HUES6 (cell line): Measurements from ENCODE around the gene ROBO1.
A peak's percentile ranks its signal among the peaks of the same experiment; 100 is the strongest.

Experiments used
- H3K27ac ChIP-seq: 2 replicates; pipeline ENCODE4 v1.7.0; 2013; ENCODE audit warnings: low read depth, mild to moderate bottlenecking, low read length, inconsistent platforms
- H3K27me3 ChIP-seq: 2 replicates; pipeline ENCODE4 v1.6.1; 2013; ENCODE audit warnings: low read length; ENCODE audit not compliant: control insufficient read depth, insufficient read depth
- H3K36me3 ChIP-seq: 2 replicates; pipeline ENCODE4 v1.6.1; 2013; ENCODE audit warnings: low read length; ENCODE audit not compliant: control insufficient read depth, insufficient read depth
- H3K4me1 ChIP-seq: 2 replicates; pipeline ENCODE4 v1.6.1; 2013; ENCODE audit warnings: low read length; ENCODE audit not compliant: control insufficient read depth, insufficient read depth
- H3K4me3 ChIP-seq: 2 replicates; pipeline ENCODE4 v1.5.1; 2013; ENCODE audit warnings: low read depth, low read length
- H3K9ac ChIP-seq: one replicate; pipeline ENCODE4 v1.6.1; 2013; ENCODE audit warnings: mild to moderate bottlenecking, low read length
- H3K9me3 ChIP-seq: 2 replicates; pipeline ENCODE4 v1.6.1; 2013; ENCODE audit warnings: low read depth, low read length; ENCODE audit not compliant: control insufficient read depth, insufficient read depth

ROBO1 gene

DNA sequence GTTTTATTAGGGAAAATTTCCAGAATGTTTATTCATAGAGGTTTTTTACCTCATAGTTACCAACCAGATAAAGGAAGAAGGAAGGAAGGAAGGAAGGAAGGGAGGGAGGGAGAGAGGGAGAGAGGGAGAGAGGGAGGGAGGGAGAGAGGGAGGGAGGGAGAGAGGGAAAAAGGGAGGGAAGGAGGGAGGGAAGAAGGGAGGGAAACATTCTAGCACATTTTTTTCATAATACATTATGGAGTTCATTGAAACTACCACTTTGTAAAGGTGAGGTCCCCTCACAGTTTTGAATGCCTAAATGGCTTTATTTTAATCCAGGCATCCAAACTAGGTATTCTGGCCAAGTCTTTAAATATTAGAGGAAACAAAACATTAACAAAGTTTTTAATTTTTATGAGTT is 1049.1 kb downstream of the ROBO1 start:
- no peaks in the 10 kb centered on the region for H3K9me3 ChIP-seq
- H3K4me1 ChIP-seq = no peaks in the 10 kb centered on the region
- H3K4me3 ChIP-seq = no peak overlapping the region
- no peak overlapping the region for H3K9ac ChIP-seq
- peaks cover 5% of the 10 kb centered on the region; the same call in 1 of the 2 replicates for H3K36me3 ChIP-seq
- no peaks in the 10 kb centered on the region for H3K27me3 ChIP-seq
- H3K27ac ChIP-seq = no peak overlapping the region

DNA sequence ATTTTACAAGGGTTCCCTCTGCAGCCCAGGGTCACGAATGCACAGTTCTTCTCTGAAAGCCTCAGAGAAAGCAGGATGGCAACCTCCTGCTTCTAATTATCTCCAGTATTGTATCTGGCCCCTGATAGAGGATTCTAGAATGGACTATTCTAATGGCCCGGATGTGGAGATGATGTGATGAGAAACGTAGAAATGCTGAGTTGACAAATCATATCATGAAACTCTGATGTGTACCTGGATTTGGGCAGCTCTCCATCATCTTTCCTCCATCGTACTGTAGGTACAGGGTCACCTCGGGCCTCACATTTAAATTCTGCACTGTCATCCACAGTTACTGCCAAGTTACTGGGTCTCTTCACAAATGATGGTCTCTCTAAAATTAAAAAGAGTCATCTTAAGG is 1050.8 kb downstream of the ROBO1 start:
- Histone ChIP-seq H3K27ac (no peak overlapping the region), H3K9me3 (no peaks in the 10 kb centered on the region), H3K27me3 (no peaks in the 10 kb centered on the region), H3K36me3 (peaks cover 5% of the 10 kb centered on the region; the same call in 1 of the 2 replicates), H3K4me1 (no peaks in the 10 kb centered on the region), H3K9ac (no peak overlapping the region), H3K4me3 (no peak overlapping the region)

GRCh38 chr3:78712941-78713340 is 1054.9 kb downstream of the ROBO1 start:
- Histone ChIP-seq H3K36me3 (peaks cover 5% of the 10 kb centered on the region; the same call in 1 of the 2 replicates), H3K27me3 (no peaks in the 10 kb centered on the region), H3K27ac (peak overlapping the region; percentile 47; the same call in 1 of the 2 replicates), H3K4me3 (no peak overlapping the region), H3K9me3 (no peaks in the 10 kb centered on the region), H3K4me1 (no peaks in the 10 kb centered on the region), H3K9ac (no peak overlapping the region)

GRCh38 chr3:78712270-78712669 is 1055.5 kb downstream of the ROBO1 start:
- Histone ChIP-seq H3K4me1 (no peaks in the 10 kb centered on the region), H3K27ac (no peak overlapping the region), H3K4me3 (no peak overlapping the region), H3K27me3 (no peaks in the 10 kb centered on the region), H3K9me3 (no peaks in the 10 kb centered on the region), H3K9ac (no peak overlapping the region), H3K36me3 (peaks cover 5% of the 10 kb centered on the region; the same call in 1 of the 2 replicates)

DNA sequence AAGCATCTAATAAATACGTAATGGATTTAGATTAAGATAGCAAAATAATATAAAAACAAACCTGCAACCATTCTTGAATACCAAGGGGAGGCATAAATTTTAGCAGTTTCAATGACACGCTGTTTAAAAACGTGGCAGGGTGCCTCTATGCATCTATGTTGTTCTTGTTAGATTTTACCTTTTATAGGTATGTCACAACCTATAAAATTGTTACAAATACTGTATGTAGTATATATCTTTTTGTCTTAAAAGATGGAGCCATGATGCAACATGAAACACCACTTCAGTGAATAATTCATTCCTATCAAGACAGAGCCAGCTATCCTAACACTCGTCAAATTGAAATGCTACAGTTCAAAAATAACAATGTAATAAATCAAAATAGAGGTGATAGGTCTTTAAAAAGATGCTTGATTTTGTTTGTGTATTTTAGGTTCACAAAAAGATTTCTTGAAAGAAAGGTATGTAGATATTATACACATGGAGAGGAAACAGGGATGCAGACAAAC is 1059.2 kb downstream of the ROBO1 start:
- Histone ChIP-seq H3K4me3 (no peak overlapping the region), H3K27ac (no peak overlapping the region), H3K9ac (no peak overlapping the region), H3K9me3 (no peaks in the 10 kb centered on the region), H3K36me3 (no peaks in the 10 kb centered on the region), H3K27me3 (no peaks in the 10 kb centered on the region), H3K4me1 (no peaks in the 10 kb centered on the region)

DNA sequence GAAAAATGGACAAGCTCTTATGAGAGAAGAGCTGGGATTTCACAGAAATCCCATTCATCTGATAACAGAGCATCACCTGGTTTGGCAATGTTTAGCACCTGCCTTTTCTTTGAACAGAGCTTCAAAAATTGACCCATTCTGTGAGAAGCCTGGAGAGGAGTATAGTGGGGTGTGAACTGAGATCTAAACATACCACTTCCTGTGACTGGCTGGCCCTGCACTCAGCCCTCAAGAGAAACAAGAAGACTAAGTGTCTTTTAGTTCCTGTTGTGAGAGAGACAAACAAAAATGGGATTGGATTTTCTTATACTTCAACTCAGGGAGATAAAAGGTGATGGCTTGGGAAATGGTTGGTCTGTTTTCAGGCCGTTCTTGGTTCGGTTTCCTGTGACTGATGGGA is 1060.2 kb downstream of the ROBO1 start:
- Histone ChIP-seq H3K27ac (no peak overlapping the region), H3K4me1 (no peaks in the 10 kb centered on the region)

DNA sequence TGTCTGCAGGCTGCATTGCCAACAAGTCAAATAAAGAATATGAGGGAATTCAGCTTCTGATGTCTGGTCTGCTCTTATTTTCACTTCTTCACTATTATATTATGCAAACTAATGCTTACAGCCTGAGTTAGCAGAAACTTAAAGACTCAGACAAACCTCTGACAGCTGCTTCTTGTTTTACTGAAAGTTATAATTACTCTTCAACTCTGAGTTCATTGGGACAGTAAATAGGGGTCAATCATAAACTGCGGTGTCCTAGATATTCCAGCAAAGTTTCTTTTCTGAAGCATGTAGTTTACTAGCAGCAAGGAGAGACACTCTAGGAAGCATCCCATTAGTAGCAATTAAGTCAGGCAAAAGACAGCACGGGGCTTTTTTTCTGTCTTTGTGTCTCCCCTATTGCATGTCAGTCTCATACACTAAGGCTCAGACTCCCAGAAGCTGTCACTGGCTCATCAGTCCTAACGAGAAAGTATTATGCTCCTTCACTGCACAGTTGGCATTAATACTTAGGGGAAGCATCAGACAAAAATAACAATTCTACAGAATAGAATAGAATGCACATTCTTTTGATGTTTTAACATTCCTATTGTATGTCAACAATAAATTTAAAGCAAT is 1060.8 kb downstream of the ROBO1 start:
- no peak overlapping the region for H3K27ac ChIP-seq
- no peaks in the 10 kb centered on the region for H3K4me1 ChIP-seq
- no peaks in the 10 kb centered on the region for H3K9me3 ChIP-seq
- no peaks in the 10 kb centered on the region for H3K27me3 ChIP-seq
- H3K9ac ChIP-seq = no peak overlapping the region
- H3K36me3 ChIP-seq = no peaks in the 10 kb centered on the region
- no peak overlapping the region for H3K4me3 ChIP-seq

More for the DNA sequence above, 1060.2 kb downstream of the ROBO1 start:
- Histone ChIP-seq H3K4me3 (no peak overlapping the region), H3K27me3 (no peaks in the 10 kb centered on the region), H3K36me3 (no peaks in the 10 kb centered on the region), H3K9ac (no peak overlapping the region), H3K9me3 (no peaks in the 10 kb centered on the region)

DNA sequence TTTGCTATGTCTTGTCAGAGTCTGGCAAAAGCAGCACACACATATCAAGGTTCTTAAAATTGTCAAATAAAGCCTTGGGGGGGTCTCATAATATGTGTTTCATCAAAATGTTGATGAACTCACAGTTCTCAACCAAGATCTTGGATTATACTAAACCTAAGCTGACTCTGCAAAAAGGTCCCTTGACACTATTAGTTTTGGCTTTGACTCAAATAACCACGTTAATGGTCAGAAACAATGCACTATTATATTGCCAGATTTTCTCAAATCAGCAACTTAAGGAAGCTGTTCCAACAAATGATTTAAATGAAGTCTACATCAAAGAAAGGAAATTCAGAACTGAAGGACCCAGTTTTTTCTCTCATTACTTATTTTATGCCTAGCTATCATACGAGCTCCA is 1063.9 kb downstream of the ROBO1 start:
- Histone ChIP-seq H3K4me3 (no peak overlapping the region), H3K27me3 (no peaks in the 10 kb centered on the region), H3K9ac (no peak overlapping the region), H3K27ac (no peak overlapping the region), H3K36me3 (no peaks in the 10 kb centered on the region), H3K4me1 (no peaks in the 10 kb centered on the region), H3K9me3 (no peaks in the 10 kb centered on the region)

GRCh38 chr3:78701537-78701936 is 1066.3 kb downstream of the ROBO1 start:
- no peaks in the 10 kb centered on the region for H3K9me3 ChIP-seq
- no peaks in the 10 kb centered on the region for H3K36me3 ChIP-seq
- no peak overlapping the region for H3K9ac ChIP-seq
- H3K27me3 ChIP-seq = no peaks in the 10 kb centered on the region
- H3K27ac ChIP-seq = no peak overlapping the region
- H3K4me1 ChIP-seq = no peaks in the 10 kb centered on the region
- H3K4me3 ChIP-seq = no peak overlapping the region

DNA sequence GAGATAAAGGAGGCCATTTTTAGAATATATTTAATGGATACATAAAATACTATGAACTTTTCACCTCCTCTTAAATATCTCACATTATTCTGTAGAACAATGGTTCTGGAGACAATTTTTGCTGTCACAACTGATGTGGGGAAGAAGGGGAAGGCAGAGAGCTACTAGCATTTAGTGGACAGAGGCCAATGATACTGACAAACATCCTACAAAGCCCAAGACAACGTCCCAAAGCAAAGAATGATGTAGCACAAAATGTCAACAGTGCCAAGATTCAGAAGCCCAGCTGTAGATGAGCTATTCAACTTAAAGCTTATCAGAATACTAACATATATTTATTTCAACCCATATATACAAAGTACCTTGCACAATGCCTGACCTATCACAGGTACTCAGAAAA is 1069.4 kb downstream of the ROBO1 start:
- H3K9me3 ChIP-seq = no peaks in the 10 kb centered on the region
- no peaks in the 10 kb centered on the region for H3K36me3 ChIP-seq
- no peaks in the 10 kb centered on the region for H3K4me1 ChIP-seq
- H3K27me3 ChIP-seq = no peaks in the 10 kb centered on the region
- H3K4me3 ChIP-seq = no peak overlapping the region
- no peak overlapping the region for H3K9ac ChIP-seq
- H3K27ac ChIP-seq = no peak overlapping the region

DNA sequence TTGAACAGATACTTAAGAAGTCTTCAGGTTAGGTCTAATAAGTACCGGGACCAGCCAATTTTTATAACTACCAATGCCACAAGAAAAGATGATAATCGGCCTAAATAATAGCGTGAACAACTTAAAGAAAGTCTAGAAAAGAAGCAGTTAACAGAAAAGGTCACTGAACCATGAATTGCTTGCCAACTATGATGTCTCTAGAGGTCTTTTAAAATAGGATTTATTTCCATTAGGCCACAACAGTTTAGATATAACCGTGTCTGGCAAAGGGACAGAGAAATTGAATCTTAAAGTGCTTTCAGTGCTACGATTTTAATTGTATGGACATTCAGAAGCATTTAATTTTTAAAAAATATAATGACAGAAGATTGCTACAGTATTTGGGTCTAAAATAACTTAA is 1070.4 kb downstream of the ROBO1 start:
- Histone ChIP-seq H3K27ac (no peak overlapping the region), H3K4me1 (no peaks in the 10 kb centered on the region), H3K36me3 (no peaks in the 10 kb centered on the region), H3K4me3 (no peak overlapping the region), H3K9me3 (no peaks in the 10 kb centered on the region), H3K9ac (no peak overlapping the region), H3K27me3 (no peaks in the 10 kb centered on the region)
